Caco-2 (cell line): ENCODE data around the gene ZBTB7B. TPM values are rescaled to one million over a fixed set of nuclear protein-coding genes. Genes with fewer than 3 reads are reported as not detected.
A peak's percentile ranks its signal among the peaks of the same experiment; 100 is the strongest.
"Not testable (repeated sequence)": the region's sequence is repeated elsewhere in the genome, so short reads cannot be mapped to it uniquely, and the experiment has no call there.

Experiments used
- BruUV-seq: library from RNA; stranded (reverse); fragments of 400-500 nt; replicated peaks from 2 replicates; lab custom pipeline; 2021; lab: Mats Ljungman, UMichigan
- CTCF ChIA-PET: fragments of 300-600 bp; sonication (Branson Sonifier 250); formaldehyde crosslinking; loops from one replicate; lab custom pipeline; 2022; ENCODE audit warnings: antibody characterized with exemption; lab: Charles Lee
- POLR2A ChIA-PET: fragments of 300-600 bp; sonication (Branson Sonifier 250); formaldehyde crosslinking; loops from one replicate; lab custom pipeline; 2022; ENCODE audit warnings: antibody characterized with exemption; lab: Charles Lee
- DNase-seq, 2 experiments: peaks; one replicate each; pipeline versions ENCODE4 v3.0.0 to v3.0.0-alpha.2; 2020 to 2022
- H3K27me3 ChIP-seq: replicated peaks from 2 replicates; pipeline ENCODE4 v1.6.0; 2011; ENCODE audit warnings: low read length; ENCODE audit not compliant: control insufficient read depth, insufficient read depth
- H3K36me3 ChIP-seq: 2 replicates; pipeline ENCODE4 v1.5.1; 2011; ENCODE audit warnings: low read length; ENCODE audit not compliant: control insufficient read depth, insufficient read depth
- H3K4me1 ChIP-seq: fragments of 250-450 bp; sonication (Bioruptor Pico); 2 replicates; pipeline ENCODE4 v1.5.1; 2020; ENCODE audit warnings: mild to moderate bottlenecking
- H3K4me3 ChIP-seq: 2 replicates; pipeline ENCODE4 v1.5.1; 2011; ENCODE audit warnings: low read depth, mild to moderate bottlenecking, control low read depth, low read length
- H3K9me3 ChIP-seq: fragments of 250-450 bp; sonication (Bioruptor Pico); 2 replicates; pipeline ENCODE4 v1.5.1; 2020; ENCODE audit warnings: mild to moderate bottlenecking, moderate library complexity
- H3K27ac Mint-ChIP-seq: one replicate; pipeline ENCODE4 v1.8.0; 2022; ENCODE audit warnings: mixed read lengths; ENCODE audit not compliant: unreplicated experiment
- H3K27me3 Mint-ChIP-seq: one replicate; pipeline ENCODE4 v1.8.0; 2022; ENCODE audit warnings: mixed read lengths; ENCODE audit not compliant: insufficient read depth, unreplicated experiment
- H3K36me3 Mint-ChIP-seq: one replicate; pipeline ENCODE4 v1.8.0; 2022; ENCODE audit warnings: mild to moderate bottlenecking, mixed read lengths; ENCODE audit not compliant: insufficient read depth, unreplicated experiment
- H3K4me1 Mint-ChIP-seq: one replicate; pipeline ENCODE4 v1.8.0; 2022; ENCODE audit warnings: low read depth, mixed read lengths; ENCODE audit not compliant: unreplicated experiment
- H3K4me3 Mint-ChIP-seq: one replicate; pipeline ENCODE4 v1.8.0; 2022; ENCODE audit warnings: mild to moderate bottlenecking, moderate library complexity, mixed read lengths; ENCODE audit not compliant: unreplicated experiment
- H3K9me3 Mint-ChIP-seq: one replicate; pipeline ENCODE4 v1.8.0; 2022; ENCODE audit warnings: mixed read lengths; ENCODE audit not compliant: unreplicated experiment
- CTCF ChIP-seq, 2 experiments: fragments of 200-600 bp in 1 of 2; IDR thresholded peaks; 1 replicate in 1 of 2; 2 replicates in 1 of 2; pipeline versions ENCODE4 v1.5.1 to v1.8.0; 2011 to 2022; ENCODE audit warnings: antibody characterized with exemption in 1 of 2, control low read depth in 1 of 2, inconsistent platforms in 1 of 2, low read depth in 1 of 2, low read length in 1 of 2, mild to moderate bottlenecking in 1 of 2, moderate library complexity in 1 of 2; ENCODE audit not compliant: insufficient read depth in 1 of 2, severe bottlenecking in 1 of 2, unreplicated experiment in 1 of 2
- intact Hi-C: fragments of 100-400 bp; cut with micrococcal nuclease; formaldehyde crosslinking; loops from one replicate; pipeline ENCODE4 v1.10.0; 2022; ENCODE audit not compliant: unreplicated experiment
- total RNA-seq: library from RNA; stranded (reverse); gene quantifications from 2 replicates; pipeline ENCODE4 v1.2.3, GENCODE V29; 2022

Gene ZBTB7B
- total RNA-seq, 1 experiment from 2014 or later, result 46.8 TPM

- H3K4me1 Mint-ChIP-seq, result no peaks in the 10 kb centered on the region
- intact Hi-C loops, result loop anchor here (1.0 kb wide), 2 partner anchors 10 to 16 kb away; partner anchors contain the start of gene CKS1B
- DNase-seq, result no peak
- H3K27ac Mint-ChIP-seq, result no peak overlapping the region
- H3K27me3 ChIP-seq, result no peaks in the 10 kb centered on the region
- peaks cover 6% of the 10 kb centered on the region for H3K36me3 ChIP-seq
- CTCF ChIA-PET, result interaction anchor here (0.6 to 2.9 kb wide), 9 partner anchors 10 to 101 kb away, joined by 3 to 26 read pairs (median 4); partner anchors contain the start of genes ADAM15, LENEP and PYGO2
- no peak for TF ChIP-seq CTCF (IDR thresholded peaks at IDR 0.05; ENCODE audit: insufficient read depth in 1 of 2, low read depth in 1 of 2, low read length in 1 of 2, severe bottlenecking in 1 of 2, unreplicated experiment in 1 of 2)
- peak overlapping the region; percentile 82 for H3K4me3 ChIP-seq
- H3K9me3 Mint-ChIP-seq, result no peaks in the 10 kb centered on the region
- BruUV-seq, result no TSS peak
- H3K4me3 Mint-ChIP-seq, result no peak overlapping the region
- H3K27me3 Mint-ChIP-seq, result no peaks in the 10 kb centered on the region
- POLR2A ChIA-PET, result interaction anchor here (0.7 to 2.8 kb wide), 13 partner anchors 9 to 28 kb away, joined by 3 to 24 read pairs (median 4); partner anchors contain the start of genes CKS1B, LENEP, PBXIP1 and PYGO2
- no peaks in the 10 kb centered on the region for H3K9me3 ChIP-seq
- H3K36me3 Mint-ChIP-seq, result peaks cover 65% of the 10 kb centered on the region
- H3K4me1 ChIP-seq, result no peaks in the 10 kb centered on the region; the same call in 1 of the 2 replicates
Measured at GRCh38 chr1:154983776-154984466, 18.7 kb upstream of the ZBTB7B start.

GRCh38 chr1:154986736-154987135, 15.9 kb upstream of the ZBTB7B start:
- H3K9me3 Mint-ChIP-seq, H3K4me3 Mint-ChIP-seq, intact Hi-C loops, BruUV-seq, DNase-seq, H3K4me1 Mint-ChIP-seq, H3K9me3 ChIP-seq, H3K27me3 ChIP-seq, H3K4me3 ChIP-seq, H3K36me3 ChIP-seq, H3K27me3 Mint-ChIP-seq, H3K27ac Mint-ChIP-seq, H3K4me1 ChIP-seq: not testable (repeated sequence)
- ChIA-PET POLR2A (interaction anchor here (0.6 kb wide), 1 partner anchor 13 kb away, joined by 5 read pairs; no protein-coding TSS in a partner anchor), CTCF (interaction anchor here (1.0 kb wide), 1 partner anchor 13 kb away, joined by 3 read pairs; no protein-coding TSS in a partner anchor)
- peaks cover 51% of the 10 kb centered on the region for H3K36me3 Mint-ChIP-seq

- Mint-ChIP-seq H3K4me3 (no peak overlapping the region), H3K27ac (no peak overlapping the region), H3K36me3 (peaks cover 51% of the 10 kb centered on the region), H3K9me3 (no peaks in the 10 kb centered on the region), H3K27me3 (no peaks in the 10 kb centered on the region), H3K4me1 (no peaks in the 10 kb centered on the region)
- H3K9me3 ChIP-seq, result no peaks in the 10 kb centered on the region
- DNase-seq, result no peak
- H3K36me3 ChIP-seq, result peaks cover 7% of the 10 kb centered on the region
- no peaks in the 10 kb centered on the region for H3K27me3 ChIP-seq
- POLR2A ChIA-PET, result no interaction called here
- CTCF ChIA-PET, result interaction anchor here (0.6 to 1.3 kb wide), 4 partner anchors 14 to 64 kb away, joined by 3 to 6 read pairs (median 4); partner anchors contain the start of gene ADAM15
- no peaks in the 10 kb centered on the region; the same call in 1 of the 2 replicates for H3K4me1 ChIP-seq
- no peak for TF ChIP-seq CTCF (IDR thresholded peaks at IDR 0.05; ENCODE audit: insufficient read depth in 1 of 2, low read depth in 1 of 2, low read length in 1 of 2, severe bottlenecking in 1 of 2, unreplicated experiment in 1 of 2)
- no peak overlapping the region for H3K4me3 ChIP-seq
- intact Hi-C loops, result no loop called here
- BruUV-seq, result no TSS peak
Measured at GRCh38 chr1:154987326-154987725, 15.3 kb upstream of the ZBTB7B start.
